Kidney epithelial cell (primary cell): ENCODE data around the gene XRCC1. TPM values are rescaled to one million over a fixed set of nuclear protein-coding genes. Genes with fewer than 3 reads are reported as not detected.
"Not testable (repeated sequence)": the region's sequence is repeated elsewhere in the genome, so short reads cannot be mapped to it uniquely, and the experiment has no call there.

Experiments used
- DNase-seq: peaks from one replicate; pipeline ENCODE4 v3.0.0-alpha.2; 2010; ENCODE audit warnings: low read depth
- H3K27me3 ChIP-seq: 2 replicates; pipeline ENCODE4 v1.6.0; 2011; ENCODE audit warnings: low read length; ENCODE audit not compliant: control insufficient read depth, insufficient read depth
- H3K36me3 ChIP-seq: 2 replicates; pipeline ENCODE4 v1.5.1; 2011; ENCODE audit warnings: low read length; ENCODE audit not compliant: control insufficient read depth, insufficient read depth
- H3K4me3 ChIP-seq: 2 replicates; pipeline ENCODE4 v1.5.1; 2011; ENCODE audit warnings: low read depth, mild to moderate bottlenecking, control low read depth, low read length
- CTCF ChIP-seq: IDR thresholded peaks from 2 replicates; pipeline ENCODE4 v1.5.1; 2011; ENCODE audit warnings: mild to moderate bottlenecking, moderate library complexity, low read length, control low read depth, inconsistent platforms; ENCODE audit not compliant: insufficient read depth, poor library complexity, severe bottlenecking
- total RNA-seq: library from RNA; depleted of rRNA; stranded (reverse); fragments of >200 nt; gene quantifications from 2 replicates; pipeline ENCODE4 v1.2.3, GENCODE V29; 2015

XRCC1 gene
- total RNA-seq, 1 donor from 2014 or later = 32.9 TPM

GRCh38 chr19:43592800-43593350 lies 17.5 kb upstream of the XRCC1 start:
- Histone ChIP-seq H3K36me3 (peaks cover 4% of the 10 kb centered on the region), H3K27me3 (no peaks in the 10 kb centered on the region), H3K4me3 (no peak overlapping the region)
- no peak for DNase-seq
- no peak for TF ChIP-seq CTCF

- no peaks in the 10 kb centered on the region for H3K27me3 ChIP-seq
- TF ChIP-seq CTCF = no peak
- H3K4me3 ChIP-seq = no peak overlapping the region
- no peak for DNase-seq
- peaks cover 4% of the 10 kb centered on the region for H3K36me3 ChIP-seq
Measured at GRCh38 chr19:43591904-43592772, 16.8 kb upstream of the XRCC1 start.

- TF ChIP-seq CTCF = no peak
- no peaks in the 10 kb centered on the region for H3K27me3 ChIP-seq
- no peak for DNase-seq
- no peak overlapping the region for H3K4me3 ChIP-seq
- H3K36me3 ChIP-seq = peaks cover 6% of the 10 kb centered on the region
Measured at GRCh38 chr19:43589678-43590077, 14.4 kb upstream of the XRCC1 start.

GRCh38 chr19:43589277-43589676 lies 13.9 kb upstream of the XRCC1 start:
- DNase-seq = no peak
- peaks cover 6% of the 10 kb centered on the region for H3K36me3 ChIP-seq
- no peak for TF ChIP-seq CTCF
- no peak overlapping the region for H3K4me3 ChIP-seq
- no peaks in the 10 kb centered on the region for H3K27me3 ChIP-seq

GRCh38 chr19:43587029-43587428 lies 11.7 kb upstream of the XRCC1 start:
- not testable (repeated sequence) for DNase-seq, H3K4me3 ChIP-seq, H3K36me3 ChIP-seq, H3K27me3 ChIP-seq

GRCh38 chr19:43586346-43586745 lies 11.0 kb upstream of the XRCC1 start:
- Histone ChIP-seq H3K36me3 (peaks cover 4% of the 10 kb centered on the region), H3K27me3 (no peaks in the 10 kb centered on the region), H3K4me3 (no peak overlapping the region)
- TF ChIP-seq CTCF = no peak
- DNase-seq = no peak
